K562 (cell line): ENCODE results near the gene FAAH. TPM values are rescaled to one million over a fixed set of nuclear protein-coding genes. Genes with fewer than 3 reads are reported as not detected.
A peak's percentile ranks its signal among the peaks of the same experiment; 100 is the strongest.

Experiments
- BCL6 ChIP-seq: fragments of 250-450 bp; sonication (Bioruptor Pico); IDR thresholded peaks from 2 replicates; pipeline ENCODE4 v1.4.0; 2020
- CBX3 ChIP-seq, 2 experiments: IDR thresholded peaks; 1 replicate in 1 of 2; 2 replicates in 1 of 2; pipeline ENCODE4 v1.6.1; 2012; ENCODE audit warnings: inconsistent platforms in 2 of 2, low read length in 2 of 2, borderline replicate concordance in 1 of 2, control low read depth in 1 of 2
- DPF2 ChIP-seq: fragments of 450-650 bp; IDR thresholded peaks from 2 replicates; pipeline ENCODE4 v1.6.1; 2016
- ELF2 ChIP-seq: fragments of 250-450 bp; sonication (Bioruptor Pico); IDR thresholded peaks from 2 replicates; pipeline ENCODE4 v1.5.0; 2021; ENCODE audit warnings: mild to moderate bottlenecking
- GATAD2B ChIP-seq: fragments of 450-650 bp; IDR thresholded peaks from 2 replicates; pipeline ENCODE4 v1.6.1; 2017; ENCODE audit warnings: mild to moderate bottlenecking, borderline replicate concordance
- HES1 ChIP-seq: fragments of 450-650 bp; IDR thresholded peaks from 2 replicates; pipeline ENCODE4 v1.6.1; 2016; ENCODE audit warnings: low read depth, mild to moderate bottlenecking, moderate library complexity
- HIVEP1 ChIP-seq: fragments of 250-450 bp; sonication (Bioruptor Pico); IDR thresholded peaks from 2 replicates; pipeline ENCODE4 v1.4.0; 2020; ENCODE audit warnings: mild to moderate bottlenecking
- MAFG ChIP-seq: fragments of 450-650 bp; conservative IDR thresholded peaks from 2 replicates; pipeline ENCODE4 v1.6.1; 2016; ENCODE audit warnings: missing genetic modification characterization, missing compliant biosample characterization
- PTBP1 ChIP-seq: fragments of 200-400 bp; formaldehyde crosslinking; IDR thresholded peaks from 2 replicates; pipeline ENCODE4 v1.6.1; 2017; ENCODE audit warnings: low read depth, low read length
- TEAD1 ChIP-seq, 2 experiments: fragments of 450-650 bp in 1 of 2; sonication (generic) in 1 of 2; formaldehyde crosslinking; IDR thresholded peaks; 2 replicates each; pipeline versions ENCODE4 v1.4.0 to v1.8.0; 2020 to 2022; ENCODE audit warnings: mild to moderate bottlenecking in 2 of 2, missing genetic modification reagents in 1 of 2
- THRB ChIP-seq: fragments of 450-650 bp; formaldehyde crosslinking; conservative IDR thresholded peaks from 2 replicates; pipeline ENCODE4 v1.4.0; 2022; ENCODE audit warnings: mild to moderate bottlenecking, missing genetic modification characterization
- ZBED1 ChIP-seq: IDR thresholded peaks from 2 replicates; pipeline ENCODE4 v1.6.1; 2014
- polyA plus RNA-seq, 8 experiments: library from polyadenylated mRNA; depleted of rRNA in 4 of 8; stranded (reverse) in 5 of 8; unstranded in 3 of 8; fragments of >200 nt; fragmentation: Nextera tagmentation in 2 of 8; fragmentation: Illumina TruSeq in 1 of 8; extraction: Ambion mirVana in 2 of 8; extraction: Trizol in 1 of 8; gene quantifications; 2 replicates each; pipeline versions ENCODE4 v1.2.1 to v1.2.3, GENCODE V29; 2011 to 2014; ENCODE audit warnings: inconsistent platforms in 1 of 8, missing spikeins in 1 of 8
- total RNA-seq, 7 experiments: library from RNA; depleted of rRNA in 6 of 7; stranded (reverse); fragments of >200 nt in 6 of 7; fragmentation: Illumina TruSeq in 2 of 7; extraction: Trizol in 2 of 7; gene quantifications; 2 replicates each; pipeline versions ENCODE4 v1.2.1 to v1.2.3, GENCODE V29; 2011 to 2021; ENCODE audit warnings: low replicate concordance in 1 of 7
- TF ChIP-seq, protein P1 (sequence below): fragments of 250-450 bp; sonication (Bioruptor Pico); IDR thresholded peaks from 2 replicates; pipeline ENCODE4 v1.5.0; 2020; ENCODE audit warnings: mild to moderate bottlenecking, borderline replicate concordance
- TF ChIP-seq, protein P2 (sequence below), 2 experiments: fragments of 450-650 bp; IDR thresholded peaks; 2 replicates each; pipeline ENCODE4 v1.6.1; 2018; ENCODE audit warnings: mild to moderate bottlenecking in 2 of 2, low read depth in 1 of 2; ENCODE audit not compliant: partially characterized antibody in 2 of 2
- TF ChIP-seq, protein P3 (sequence below): fragments of 250-450 bp; sonication (Bioruptor Pico); IDR thresholded peaks from 2 replicates; pipeline ENCODE4 v1.4.0; 2020
- TF ChIP-seq, protein P4 (sequence below): sonication (generic); formaldehyde crosslinking; IDR thresholded peaks from 2 replicates; pipeline ENCODE4 v1.8.0; 2022; ENCODE audit warnings: mild to moderate bottlenecking, missing genetic modification reagents

The FAAH gene
- total and polyA plus RNA-seq, 9 of the 15 experiments (the other 6 are each of a cell fraction or from before 2014, with no cell fraction given): 0.06 to 1.1 (median 0.32) TPM

DNA sequence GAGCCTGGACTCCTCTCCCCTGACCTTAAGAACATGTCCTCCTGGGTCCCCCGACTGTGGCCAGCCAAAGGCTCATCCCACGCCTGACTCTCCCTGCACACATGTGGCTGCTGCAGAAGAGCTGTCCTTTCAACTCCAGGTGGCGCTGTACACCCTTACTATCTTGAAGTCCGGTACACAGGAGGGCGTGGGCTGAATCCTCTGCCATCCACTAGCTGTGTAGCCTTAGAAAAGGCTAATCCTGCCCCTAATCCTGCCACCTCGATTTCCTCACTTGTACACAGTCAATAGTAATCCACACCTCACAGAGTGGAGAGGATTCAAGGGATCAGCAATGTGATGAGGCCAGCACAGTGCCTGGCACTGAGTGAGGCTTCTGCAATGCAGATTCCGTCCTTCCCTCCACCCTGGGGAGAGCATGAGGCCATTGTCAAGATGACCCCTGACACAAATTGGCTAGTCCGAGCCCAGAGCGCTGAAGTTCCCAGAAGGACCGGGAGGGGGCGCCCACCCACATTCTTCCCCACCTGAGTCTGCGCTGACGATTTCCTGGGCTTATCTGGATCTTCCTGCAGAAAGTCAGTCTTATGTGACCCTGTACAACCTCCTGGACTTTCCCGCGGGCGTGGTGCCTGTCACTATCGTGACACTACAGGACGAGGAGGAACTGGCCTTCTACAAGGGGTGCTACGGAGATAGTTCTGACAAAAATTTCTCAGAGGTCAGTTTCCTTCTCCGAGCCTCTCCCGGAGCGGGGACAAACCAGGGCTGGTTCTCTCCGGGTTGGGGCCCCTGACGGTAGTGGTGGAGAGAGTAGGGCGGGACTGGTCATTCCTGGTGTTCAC is 48.4 kb downstream of the FAAH start (continued):
- TF ChIP-seq PTBP1 (no peak), HES1 (peak; percentile 67), ELF2 (no peak), ZBED1 (peak; percentile 99), THRB (0 out of 2 replicates have a peak, but pooled peaks have one; percentile 4), MAFG (tag) (no peak), TEAD1 (CRISPR knock-in tag; IDR thresholded peaks at IDR 0.05) (peak; percentile 92 to 100), DPF2 (peak; percentile 92), BCL6 (CRISPR knock-in tag) (no peak), CBX3 (IDR thresholded peaks at IDR 0.05; ENCODE audit: borderline replicate concordance in 1 of 2, low read length in 2 of 2) (peak in 1 of 2 experiments; percentile 96; a peak in 1 of 3 replicates), GATAD2B (peak; percentile 82), HIVEP1 (no peak)
- TF ChIP-seq, protein P1, sequence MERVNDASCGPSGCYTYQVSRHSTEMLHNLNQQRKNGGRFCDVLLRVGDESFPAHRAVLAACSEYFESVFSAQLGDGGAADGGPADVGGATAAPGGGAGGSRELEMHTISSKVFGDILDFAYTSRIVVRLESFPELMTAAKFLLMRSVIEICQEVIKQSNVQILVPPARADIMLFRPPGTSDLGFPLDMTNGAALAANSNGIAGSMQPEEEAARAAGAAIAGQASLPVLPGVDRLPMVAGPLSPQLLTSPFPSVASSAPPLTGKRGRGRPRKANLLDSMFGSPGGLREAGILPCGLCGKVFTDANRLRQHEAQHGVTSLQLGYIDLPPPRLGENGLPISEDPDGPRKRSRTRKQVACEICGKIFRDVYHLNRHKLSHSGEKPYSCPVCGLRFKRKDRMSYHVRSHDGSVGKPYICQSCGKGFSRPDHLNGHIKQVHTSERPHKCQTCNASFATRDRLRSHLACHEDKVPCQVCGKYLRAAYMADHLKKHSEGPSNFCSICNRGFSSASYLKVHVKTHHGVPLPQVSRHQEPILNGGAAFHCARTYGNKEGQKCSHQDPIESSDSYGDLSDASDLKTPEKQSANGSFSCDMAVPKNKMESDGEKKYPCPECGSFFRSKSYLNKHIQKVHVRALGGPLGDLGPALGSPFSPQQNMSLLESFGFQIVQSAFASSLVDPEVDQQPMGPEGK (CRISPR knock-in tag): no peak
- TF ChIP-seq, protein P2, sequence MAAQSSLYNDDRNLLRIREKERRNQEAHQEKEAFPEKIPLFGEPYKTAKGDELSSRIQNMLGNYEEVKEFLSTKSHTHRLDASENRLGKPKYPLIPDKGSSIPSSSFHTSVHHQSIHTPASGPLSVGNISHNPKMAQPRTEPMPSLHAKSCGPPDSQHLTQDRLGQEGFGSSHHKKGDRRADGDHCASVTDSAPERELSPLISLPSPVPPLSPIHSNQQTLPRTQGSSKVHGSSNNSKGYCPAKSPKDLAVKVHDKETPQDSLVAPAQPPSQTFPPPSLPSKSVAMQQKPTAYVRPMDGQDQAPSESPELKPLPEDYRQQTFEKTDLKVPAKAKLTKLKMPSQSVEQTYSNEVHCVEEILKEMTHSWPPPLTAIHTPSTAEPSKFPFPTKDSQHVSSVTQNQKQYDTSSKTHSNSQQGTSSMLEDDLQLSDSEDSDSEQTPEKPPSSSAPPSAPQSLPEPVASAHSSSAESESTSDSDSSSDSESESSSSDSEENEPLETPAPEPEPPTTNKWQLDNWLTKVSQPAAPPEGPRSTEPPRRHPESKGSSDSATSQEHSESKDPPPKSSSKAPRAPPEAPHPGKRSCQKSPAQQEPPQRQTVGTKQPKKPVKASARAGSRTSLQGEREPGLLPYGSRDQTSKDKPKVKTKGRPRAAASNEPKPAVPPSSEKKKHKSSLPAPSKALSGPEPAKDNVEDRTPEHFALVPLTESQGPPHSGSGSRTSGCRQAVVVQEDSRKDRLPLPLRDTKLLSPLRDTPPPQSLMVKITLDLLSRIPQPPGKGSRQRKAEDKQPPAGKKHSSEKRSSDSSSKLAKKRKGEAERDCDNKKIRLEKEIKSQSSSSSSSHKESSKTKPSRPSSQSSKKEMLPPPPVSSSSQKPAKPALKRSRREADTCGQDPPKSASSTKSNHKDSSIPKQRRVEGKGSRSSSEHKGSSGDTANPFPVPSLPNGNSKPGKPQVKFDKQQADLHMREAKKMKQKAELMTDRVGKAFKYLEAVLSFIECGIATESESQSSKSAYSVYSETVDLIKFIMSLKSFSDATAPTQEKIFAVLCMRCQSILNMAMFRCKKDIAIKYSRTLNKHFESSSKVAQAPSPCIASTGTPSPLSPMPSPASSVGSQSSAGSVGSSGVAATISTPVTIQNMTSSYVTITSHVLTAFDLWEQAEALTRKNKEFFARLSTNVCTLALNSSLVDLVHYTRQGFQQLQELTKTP (IDR thresholded peaks at IDR 0.05; ENCODE audit: low read depth in 1 of 2, partially characterized antibody in 2 of 2): peak; percentile 61 to 75
- TF ChIP-seq, protein P3, sequence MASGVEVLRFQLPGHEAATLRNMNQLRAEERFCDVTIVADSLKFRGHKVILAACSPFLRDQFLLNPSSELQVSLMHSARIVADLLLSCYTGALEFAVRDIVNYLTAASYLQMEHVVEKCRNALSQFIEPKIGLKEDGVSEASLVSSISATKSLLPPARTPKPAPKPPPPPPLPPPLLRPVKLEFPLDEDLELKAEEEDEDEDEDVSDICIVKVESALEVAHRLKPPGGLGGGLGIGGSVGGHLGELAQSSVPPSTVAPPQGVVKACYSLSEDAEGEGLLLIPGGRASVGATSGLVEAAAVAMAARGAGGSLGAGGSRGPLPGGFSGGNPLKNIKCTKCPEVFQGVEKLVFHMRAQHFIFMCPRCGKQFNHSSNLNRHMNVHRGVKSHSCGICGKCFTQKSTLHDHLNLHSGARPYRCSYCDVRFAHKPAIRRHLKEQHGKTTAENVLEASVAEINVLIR: 0 out of 2 replicates have a peak, but pooled peaks have one; percentile 39
- TF ChIP-seq, protein P4, sequence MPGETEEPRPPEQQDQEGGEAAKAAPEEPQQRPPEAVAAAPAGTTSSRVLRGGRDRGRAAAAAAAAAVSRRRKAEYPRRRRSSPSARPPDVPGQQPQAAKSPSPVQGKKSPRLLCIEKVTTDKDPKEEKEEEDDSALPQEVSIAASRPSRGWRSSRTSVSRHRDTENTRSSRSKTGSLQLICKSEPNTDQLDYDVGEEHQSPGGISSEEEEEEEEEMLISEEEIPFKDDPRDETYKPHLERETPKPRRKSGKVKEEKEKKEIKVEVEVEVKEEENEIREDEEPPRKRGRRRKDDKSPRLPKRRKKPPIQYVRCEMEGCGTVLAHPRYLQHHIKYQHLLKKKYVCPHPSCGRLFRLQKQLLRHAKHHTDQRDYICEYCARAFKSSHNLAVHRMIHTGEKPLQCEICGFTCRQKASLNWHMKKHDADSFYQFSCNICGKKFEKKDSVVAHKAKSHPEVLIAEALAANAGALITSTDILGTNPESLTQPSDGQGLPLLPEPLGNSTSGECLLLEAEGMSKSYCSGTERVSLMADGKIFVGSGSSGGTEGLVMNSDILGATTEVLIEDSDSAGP (CRISPR knock-in tag): no peak
